HUES48 (cell line): Measurements from ENCODE around the gene CDK2AP2.

Source experiments
- H3K27ac ChIP-seq: one replicate; pipeline ENCODE4 v1.7.0; 2013; ENCODE audit warnings: low read depth, low read length, inconsistent platforms
- H3K27me3 ChIP-seq: 2 replicates; pipeline ENCODE4 v1.6.1; 2013; ENCODE audit warnings: mild to moderate bottlenecking, low read length; ENCODE audit not compliant: control insufficient read depth, insufficient read depth
- H3K36me3 ChIP-seq: 2 replicates; pipeline ENCODE4 v1.6.1; 2013; ENCODE audit warnings: low read length; ENCODE audit not compliant: control insufficient read depth, insufficient read depth
- H3K4me1 ChIP-seq: 2 replicates; pipeline ENCODE4 v1.6.1; 2013; ENCODE audit warnings: mild to moderate bottlenecking, low read length; ENCODE audit not compliant: control insufficient read depth, insufficient read depth
- H3K4me3 ChIP-seq: 2 replicates; pipeline ENCODE4 v1.5.1; 2013; ENCODE audit warnings: mild to moderate bottlenecking, low read depth, low read length
- H3K9ac ChIP-seq: 2 replicates; pipeline ENCODE4 v1.6.1; 2013; ENCODE audit warnings: mild to moderate bottlenecking, low read depth, low read length, moderate library complexity
- H3K9me3 ChIP-seq: 2 replicates; pipeline ENCODE4 v1.6.1; 2013; ENCODE audit warnings: low read length; ENCODE audit not compliant: control insufficient read depth, insufficient read depth

The CDK2AP2 gene

GRCh38 chr11:67502328-67502979 is 5.5 kb downstream of the CDK2AP2 start:
- Histone ChIP-seq H3K9me3 (no peaks in the 10 kb centered on the region), H3K36me3 (peaks cover 35% of the 10 kb centered on the region), H3K4me1 (peaks cover 18% of the 10 kb centered on the region), H3K27ac (no peak overlapping the region), H3K27me3 (peaks cover 7% of the 10 kb centered on the region; the same call in 1 of the 2 replicates), H3K9ac (no peak overlapping the region), H3K4me3 (no peak overlapping the region)

- no peak overlapping the region for H3K9ac ChIP-seq
- H3K36me3 ChIP-seq = peaks cover 37% of the 10 kb centered on the region
- H3K27ac ChIP-seq = no peak overlapping the region
- H3K9me3 ChIP-seq = no peaks in the 10 kb centered on the region
- peaks cover 12% of the 10 kb centered on the region for H3K4me1 ChIP-seq
- H3K4me3 ChIP-seq = no peak overlapping the region
- peaks cover 7% of the 10 kb centered on the region; the same call in 1 of the 2 replicates for H3K27me3 ChIP-seq
Observed at GRCh38 chr11:67501854-67502253, 6.1 kb downstream of the CDK2AP2 start.

- no peak overlapping the region for H3K27ac ChIP-seq
- H3K4me1 ChIP-seq = peaks cover 7% of the 10 kb centered on the region
- no peak overlapping the region for H3K4me3 ChIP-seq
- H3K9ac ChIP-seq = no peak overlapping the region
- peaks cover 7% of the 10 kb centered on the region; the same call in 1 of the 2 replicates for H3K27me3 ChIP-seq
- H3K9me3 ChIP-seq = no peaks in the 10 kb centered on the region
- peaks cover 35% of the 10 kb centered on the region for H3K36me3 ChIP-seq
Observed at GRCh38 chr11:67500831-67501715, 6.9 kb downstream of the CDK2AP2 start.

GRCh38 chr11:67500484-67500821 is 7.5 kb downstream of the CDK2AP2 start:
- Histone ChIP-seq H3K27ac (no peak overlapping the region), H3K9ac (no peak overlapping the region), H3K9me3 (no peaks in the 10 kb centered on the region), H3K4me1 (peaks cover 2% of the 10 kb centered on the region), H3K27me3 (peaks cover 7% of the 10 kb centered on the region; the same call in 1 of the 2 replicates), H3K36me3 (peaks cover 40% of the 10 kb centered on the region), H3K4me3 (no peak overlapping the region)

- Histone ChIP-seq H3K27ac (no peak overlapping the region), H3K9ac (no peak overlapping the region), H3K27me3 (peaks cover 7% of the 10 kb centered on the region; the same call in 1 of the 2 replicates), H3K36me3 (peaks cover 43% of the 10 kb centered on the region), H3K4me1 (no peaks in the 10 kb centered on the region), H3K4me3 (no peak overlapping the region), H3K9me3 (no peaks in the 10 kb centered on the region)
Observed at GRCh38 chr11:67499808-67500483, 8.0 kb downstream of the CDK2AP2 start.

GRCh38 chr11:67498544-67498972 is 9.4 kb downstream of the CDK2AP2 start:
- H3K9me3 ChIP-seq = no peaks in the 10 kb centered on the region
- peaks cover 3% of the 10 kb centered on the region; the same call in 1 of the 2 replicates for H3K27me3 ChIP-seq
- H3K4me1 ChIP-seq = no peaks in the 10 kb centered on the region
- H3K4me3 ChIP-seq = no peak overlapping the region
- H3K36me3 ChIP-seq = peaks cover 43% of the 10 kb centered on the region
- H3K9ac ChIP-seq = no peak overlapping the region
- no peak overlapping the region for H3K27ac ChIP-seq

GRCh38 chr11:67497656-67498291 is 10.2 kb downstream of the CDK2AP2 start:
- no peak overlapping the region for H3K27ac ChIP-seq
- H3K36me3 ChIP-seq = peaks cover 48% of the 10 kb centered on the region
- H3K9ac ChIP-seq = no peak overlapping the region

GRCh38 chr11:67496113-67496512 is 11.8 kb downstream of the CDK2AP2 start:
- no peak overlapping the region for H3K27ac ChIP-seq
- no peaks in the 10 kb centered on the region for H3K9me3 ChIP-seq
- no peaks in the 10 kb centered on the region for H3K4me1 ChIP-seq
- H3K36me3 ChIP-seq = peaks cover 54% of the 10 kb centered on the region
- H3K4me3 ChIP-seq = no peak overlapping the region
- H3K9ac ChIP-seq = no peak overlapping the region
- no peaks in the 10 kb centered on the region for H3K27me3 ChIP-seq

More at GRCh38 chr11:67497656-67498291, 10.2 kb downstream of the CDK2AP2 start:
- no peak overlapping the region for H3K4me3 ChIP-seq
- no peaks in the 10 kb centered on the region for H3K9me3 ChIP-seq
- no peaks in the 10 kb centered on the region for H3K4me1 ChIP-seq
- no peaks in the 10 kb centered on the region for H3K27me3 ChIP-seq

GRCh38 chr11:67495234-67496005 is 12.5 kb downstream of the CDK2AP2 start:
- Histone ChIP-seq H3K4me3 (no peak overlapping the region), H3K9ac (no peak overlapping the region), H3K27me3 (no peaks in the 10 kb centered on the region), H3K27ac (no peak overlapping the region), H3K36me3 (peaks cover 54% of the 10 kb centered on the region), H3K9me3 (no peaks in the 10 kb centered on the region), H3K4me1 (no peaks in the 10 kb centered on the region)
